HepG2 (cell line): ENCODE measurements around the gene DLL3. TPM values are rescaled to one million over a fixed set of nuclear protein-coding genes. Genes with fewer than 3 reads are reported as not detected.

Experiments used
- ATAC-seq: fragments of 200-7000 bp; cut with Tn5 transposase; 3 replicates; pipeline ENCODE4 v1.9.1; 2020; ENCODE audit warnings: mild to moderate bottlenecking, moderate library complexity
- BruUV-seq: library from RNA; stranded (reverse); fragments of 400-500 nt; replicated peaks from 2 replicates; lab custom pipeline; 2021; lab: Mats Ljungman, UMichigan
- CTCF ChIA-PET: fragments of 300-600 bp; formaldehyde crosslinking; extraction: SDS; loops from one replicate; lab custom pipeline; 2021; ENCODE audit warnings: low total read pairs, inconsistent platforms, low intra/inter-chr PET ratio; lab: Yijun Ruan, JAX
- POLR2A ChIA-PET: fragments of 350-600 bp; sonication (Branson Sonifier 250); formaldehyde crosslinking; loops from one replicate; lab custom pipeline; 2020; ENCODE audit warnings: antibody characterized with exemption, inconsistent platforms; lab: Yijun Ruan, JAX
- DNase-seq: peaks from one replicate; pipeline ENCODE4 v3.0.0-alpha.2; 2015; ENCODE audit warnings: low spot score
- FAIRE-seq: peaks from 3 replicates; lab custom pipeline; 2011; peaks lifted over from hg19 to GRCh38; lab: Jason Lieb, UNC
- H2AFZ ChIP-seq: one replicate; pipeline ENCODE4 v1.6.1; 2011; ENCODE audit warnings: low read length, inconsistent platforms
- H3K27ac ChIP-seq: fragments of 300-600 bp; 3 replicates; pipeline ENCODE4 v1.8.0; 2011; ENCODE audit warnings: mixed run types, mild to moderate bottlenecking, mixed read lengths, low read length, inconsistent platforms; ENCODE audit not compliant: insufficient read depth; ENCODE audit errors: extremely low read length
- H3K27me3 ChIP-seq, 2 experiments: fragments of 200-600 bp in 1 of 2; 2 replicates in 1 of 2; 3 replicates in 1 of 2; pipeline versions ENCODE4 v1.6.0 to v1.8.0; 2011; ENCODE audit warnings: low read length in 2 of 2, mild to moderate bottlenecking in 2 of 2, moderate library complexity in 2 of 2, inconsistent platforms in 1 of 2; ENCODE audit not compliant: insufficient read depth in 2 of 2, control insufficient read depth in 1 of 2
- H3K36me3 ChIP-seq, 2 experiments: fragments of 200-600 bp in 1 of 2; replicated peaks in 1 of 2; 2 replicates in 1 of 2; 3 replicates in 1 of 2; pipeline versions ENCODE4 v1.5.1 to v1.8.0; 2011; ENCODE audit warnings: low read length in 2 of 2, inconsistent platforms in 1 of 2; ENCODE audit not compliant: insufficient read depth in 2 of 2, control insufficient read depth in 1 of 2
- H3K4me1 ChIP-seq: 2 replicates; pipeline ENCODE4 v1.5.1; 2012; ENCODE audit warnings: low read length, inconsistent platforms; ENCODE audit not compliant: insufficient read depth
- H3K4me2 ChIP-seq: 2 replicates; pipeline ENCODE4 v1.6.0; 2011; ENCODE audit warnings: low read depth, low read length, inconsistent platforms
- H3K4me3 ChIP-seq, 3 experiments: fragments of 200-600 bp in 1 of 3; sonication (generic), shearing (Covaris generic) in 1 of 3; replicated peaks in 1 of 3; 2 replicates each; pipeline ENCODE4 v1.5.1; 2011 to 2016; ENCODE audit warnings: low read length in 3 of 3, inconsistent platforms in 2 of 3, low read depth in 2 of 3, mild to moderate bottlenecking in 2 of 3, control low read depth in 1 of 3, mixed read lengths in 1 of 3; ENCODE audit not compliant: insufficient read depth in 1 of 3
- H3K79me2 ChIP-seq: one replicate; pipeline ENCODE4 v1.6.1; 2011; ENCODE audit warnings: low read length, inconsistent platforms; ENCODE audit not compliant: insufficient read depth
- H3K9ac ChIP-seq: 2 replicates; pipeline ENCODE4 v1.6.0; 2011; ENCODE audit warnings: mild to moderate bottlenecking, low read depth, low read length, inconsistent platforms; ENCODE audit not compliant: insufficient read depth
- H3K9me3 ChIP-seq: 2 replicates; pipeline ENCODE4 v1.5.1; 2012; ENCODE audit warnings: mild to moderate bottlenecking, low read length
- H4K20me1 ChIP-seq: 2 replicates; pipeline ENCODE4 v1.6.0; 2011; ENCODE audit warnings: inconsistent platforms, mild to moderate bottlenecking, low read length, moderate library complexity; ENCODE audit not compliant: insufficient read depth
- ARID4A ChIP-seq: sonication (generic); formaldehyde crosslinking; IDR thresholded peaks from 2 replicates; pipeline ENCODE4 v1.5.0; 2020; ENCODE audit warnings: mild to moderate bottlenecking, missing genetic modification reagents, borderline replicate concordance
- E2F2 ChIP-seq: sonication (generic); formaldehyde crosslinking; IDR thresholded peaks from 2 replicates; pipeline ENCODE4 v1.4.0; 2020; ENCODE audit warnings: missing genetic modification reagents, borderline replicate concordance
- SALL1 ChIP-seq: sonication (generic); formaldehyde crosslinking; IDR thresholded peaks from 2 replicates; pipeline ENCODE4 v1.8.0; 2022; ENCODE audit warnings: mild to moderate bottlenecking, missing genetic modification reagents
- ZBTB14 ChIP-seq: sonication (generic); formaldehyde crosslinking; IDR thresholded peaks from 2 replicates; pipeline ENCODE4 v1.4.0; 2020; ENCODE audit warnings: missing genetic modification reagents
- ZMYM3 ChIP-seq: sonication (generic); formaldehyde crosslinking; IDR thresholded peaks from 2 replicates; pipeline ENCODE4 v1.5.1; 2020; ENCODE audit warnings: mild to moderate bottlenecking, missing genetic modification reagents
- ZMYM4 ChIP-seq: sonication (generic); formaldehyde crosslinking; IDR thresholded peaks from 2 replicates; pipeline ENCODE4 v1.8.1; 2023; ENCODE audit warnings: mild to moderate bottlenecking, missing genetic modification reagents
- ZNF12 ChIP-seq: sonication (generic); formaldehyde crosslinking; IDR thresholded peaks from 2 replicates; pipeline ENCODE4 v1.5.0; 2020; ENCODE audit warnings: missing genetic modification reagents
- ZNF232 ChIP-seq: sonication (generic); formaldehyde crosslinking; IDR thresholded peaks from 2 replicates; pipeline ENCODE4 v1.4.0; 2020; ENCODE audit warnings: missing genetic modification reagents, borderline replicate concordance
- WGBS: methylation state at CpG from one replicate; pipeline ENCODE4 v1.1.6; 2017; ENCODE audit warnings: low lambda C conversion rate; 5-methylcytosine and 5-hydroxymethylcytosine counted together
- in situ Hi-C: cut with HindIII; loops from 2 replicates; pipeline ENCODE4 v1.10.0; 2017; ENCODE audit warnings: low pct_unique_long_range_greater_than_20kb; ENCODE audit not compliant: extremely low pct_ligation_motif_present
- intact Hi-C: fragments of 100-400 bp; cut with micrococcal nuclease; formaldehyde crosslinking; loops from one replicate; pipeline ENCODE4 v1.10.0; 2022; ENCODE audit not compliant: unreplicated experiment
- polyA plus RNA-seq, 8 experiments: library from polyadenylated mRNA; depleted of rRNA in 3 of 8; stranded (reverse) in 7 of 8; unstranded in 1 of 8; fragments of >200 nt; fragmentation: Illumina TruSeq in 4 of 8; extraction: Trizol in 4 of 8; gene quantifications; 2 replicates each; pipeline versions ENCODE4 v1.2.1 to v1.2.3, GENCODE V29; 2011 to 2016; ENCODE audit warnings: low read depth in 4 of 8, missing spikeins in 1 of 8, mixed read lengths in 1 of 8; ENCODE audit not compliant: insufficient read depth in 1 of 8
- total RNA-seq, 5 experiments: library from RNA; depleted of rRNA; stranded (reverse); fragments of >200 nt; fragmentation: Illumina TruSeq; extraction: Trizol; gene quantifications; 2 replicates each; pipeline ENCODE4 v1.2.3, GENCODE V29; 2016; ENCODE audit warnings: low read depth in 1 of 5

Gene DLL3
- total and polyA plus RNA-seq, 2 of the 13 experiments (the other 11 are each of a cell fraction or from before 2014, with no cell fraction given) = 0.35 to 0.55 TPM

GRCh38 chr19:39512988-39513387 lies 14.2 kb downstream of the DLL3 start:
- Histone ChIP-seq H3K79me2 (no peaks in the 10 kb centered on the region), H3K4me1 (peaks cover 20% of the 10 kb centered on the region), H3K4me3 (no peak overlapping the region), H2AFZ (no peak overlapping the region), H3K27ac (no peak overlapping the region), H4K20me1 (no peaks in the 10 kb centered on the region), H3K36me3 (no peaks in the 10 kb centered on the region), H3K9ac (no peak overlapping the region), H3K27me3 (peaks cover 1 to 41% of the 10 kb centered on the region in 2 experiments; a peak in 4 of 5 replicates), H3K9me3 (no peaks in the 10 kb centered on the region), H3K4me2 (no peak overlapping the region)
- ChIA-PET CTCF (no interaction called here), POLR2A (interaction anchor here (0.8 kb wide), 1 partner anchor 77 kb away, joined by 3 read pairs; the partner anchor contains the start of gene RPS16)
- TF ChIP-seq ZMYM4 (CRISPR knock-in tag) = no peak
- TF ChIP-seq ZNF12 (CRISPR knock-in tag) = peak; percentile 93
- no peak for TF ChIP-seq ZBTB14 (CRISPR knock-in tag)
- ATAC-seq = no peak
- intact Hi-C loops (no loop called here), in situ Hi-C loops (no loop called here)
- FAIRE-seq = no peak
- WGBS = 2% methylated on average over 2 of the region's 2 CpGs
- DNase-seq = no peak
- BruUV-seq = no TSS peak

DNA sequence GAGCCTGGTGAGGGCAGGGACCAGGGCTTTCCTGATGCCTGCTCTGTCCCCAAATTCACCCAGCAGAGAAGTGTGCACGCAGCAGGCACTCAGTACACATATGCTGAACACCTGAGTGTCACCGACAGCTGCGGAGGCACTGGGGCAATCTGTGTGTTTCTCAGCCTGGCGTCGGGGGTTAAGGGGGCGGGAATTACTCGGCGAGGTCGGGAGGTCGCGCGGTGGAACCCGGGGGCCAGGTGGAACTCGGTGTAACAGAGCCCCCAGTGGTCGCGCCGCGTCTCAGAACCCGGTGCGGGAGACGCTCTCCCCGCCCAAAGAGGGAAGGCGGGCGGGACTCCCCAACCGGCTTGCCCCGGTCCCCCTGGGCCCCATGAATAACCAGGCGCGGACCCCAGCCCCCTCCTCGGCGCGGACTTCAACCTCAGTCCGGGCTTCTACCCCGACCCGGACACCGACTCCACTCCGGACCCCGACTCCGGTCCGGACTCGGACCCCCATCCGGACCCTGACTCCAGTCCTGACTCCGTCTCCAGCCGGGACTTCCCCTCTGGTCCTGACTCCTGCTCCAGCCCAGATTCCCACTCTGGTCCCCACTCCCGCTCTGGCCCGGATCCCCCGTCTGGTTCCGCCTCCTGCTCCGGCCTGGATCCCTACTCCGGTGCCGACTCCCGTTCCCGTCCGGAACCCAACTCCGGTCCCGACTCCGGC lies 16.2 kb downstream of the DLL3 start, which contains the start of gene SELENOV:
SELENOV (plus strand) TSS at position 300 of the 711 bp plus-strand sequence; CDS start at position 374, 74 bp downstream.
- no peak within 1 kb of the TSS for H3K27ac ChIP-seq
- H3K9ac ChIP-seq = no peak within 1 kb of the TSS
- no TSS peak for BruUV-seq
- H3K4me1 ChIP-seq = peaks cover 18% of the 10 kb centered on the region
- H3K4me2 ChIP-seq = peak within 1 kb of the TSS; percentile 86
- H3K36me3 ChIP-seq = no peaks in the 10 kb centered on the region
- FAIRE-seq (no peak), DNase-seq (no peak), ATAC-seq (peak; percentile 67)
- 2% methylated on average over 18 of the region's 56 CpGs for WGBS
- peak within 1 kb of the TSS; percentile 49 for H2AFZ ChIP-seq
- H3K27me3 ChIP-seq = peaks cover 1 to 36% of the 10 kb centered on the region in 2 experiments; a peak in 4 of 5 replicates
- intact Hi-C loops = no loop called here
- ChIA-PET CTCF (no interaction called here), POLR2A (interaction anchor here (0.8 to 1.6 kb wide), 2 partner anchors 10 to 17 kb away, joined by 3 to 5 read pairs; partner anchors contain the start of gene EID2B)
- in situ Hi-C loops = no loop called here
- peak within 1 kb of the TSS; percentile 65 to 83 (median 66) for H3K4me3 ChIP-seq
- no peaks in the 10 kb centered on the region for H3K79me2 ChIP-seq
- no peaks in the 10 kb centered on the region for H3K9me3 ChIP-seq
- no peaks in the 10 kb centered on the region for H4K20me1 ChIP-seq
- TF ChIP-seq ZNF232 (peak; percentile 39; the same call in 1 of the 2 replicates), SALL1 (peak; percentile 18; the same call in 1 of the 2 replicates), ARID4A (CRISPR knock-in tag) (peak; percentile 41; the same call in 1 of the 2 replicates), E2F2 (CRISPR knock-in tag) (0 out of 2 replicates have a peak, but pooled peaks have one; percentile 36), ZMYM3 (0 out of 2 replicates have a peak, but pooled peaks have one; percentile 26)
